SU-DHL-6 (cell line): Measurements from ENCODE around the gene B4GALNT1.

Experiments used
- H2AFZ ChIP-seq: fragments of 200-600 bp; sonication (generic); 2 replicates; pipeline ENCODE4 v1.6.1; 2014; ENCODE audit warnings: low read depth, mild to moderate bottlenecking, moderate library complexity, mixed read lengths, antibody characterized with exemption, low read length; ENCODE audit not compliant: severe bottlenecking
- H3F3A ChIP-seq: fragments of 200-600 bp; shearing (Covaris generic); 2 replicates; pipeline ENCODE4 v1.6.0; 2016; ENCODE audit warnings: antibody characterized with exemption, mild to moderate bottlenecking; ENCODE audit not compliant: insufficient read depth
- H3K27ac ChIP-seq: fragments of 200-600 bp; sonication (generic); 2 replicates; pipeline ENCODE4 v1.5.1; 2016; ENCODE audit warnings: low read depth, mild to moderate bottlenecking, low read length, moderate library complexity, mixed read lengths
- H3K27me3 ChIP-seq: fragments of 200-600 bp; sonication (generic), shearing (Covaris generic); 2 replicates; pipeline ENCODE4 v1.6.0; 2014; ENCODE audit warnings: mild to moderate bottlenecking, low read length
- H3K36me3 ChIP-seq: fragments of 200-600 bp; sonication (generic); 2 replicates; pipeline ENCODE4 v1.6.1; 2014; ENCODE audit warnings: mild to moderate bottlenecking, low read length, mixed read lengths
- H3K4me2 ChIP-seq: fragments of 300-600, 200-600 bp; shearing (Covaris generic), sonication (generic); 2 replicates; pipeline ENCODE4 v1.6.0; 2014; ENCODE audit warnings: low read length, low read depth, mild to moderate bottlenecking; ENCODE audit not compliant: poor library complexity, severe bottlenecking
- H3K4me3 ChIP-seq: fragments of 200-600 bp; sonication (generic); 2 replicates; pipeline ENCODE4 v1.5.1; 2014; ENCODE audit warnings: antibody characterized with exemption, low read length, mild to moderate bottlenecking, mixed read lengths; ENCODE audit not compliant: insufficient read depth, poor library complexity, severe bottlenecking
- H3K79me2 ChIP-seq: fragments of 200-600 bp; sonication (generic); 2 replicates; pipeline ENCODE4 v1.6.1; 2014; ENCODE audit warnings: mild to moderate bottlenecking, low read length, moderate library complexity; ENCODE audit not compliant: insufficient read depth
- H3K9ac ChIP-seq: fragments of 200-600 bp; sonication (generic); 2 replicates; pipeline ENCODE4 v1.7.0; 2014; ENCODE audit warnings: mild to moderate bottlenecking, low read length
- H3K9me2 ChIP-seq: fragments of 200-600 bp; sonication (generic); replicated peaks from 2 replicates; pipeline ENCODE4 v1.6.1; 2014; ENCODE audit warnings: low read length; ENCODE audit not compliant: insufficient read depth
- H3K9me3 ChIP-seq: fragments of 200-600 bp; sonication (generic); 2 replicates; pipeline ENCODE4 v1.6.1; 2014; ENCODE audit warnings: low read length, mixed read lengths; ENCODE audit not compliant: insufficient read depth
- H4K20me1 ChIP-seq: fragments of 200-600 bp; sonication (generic); 2 replicates; pipeline ENCODE4 v1.6.1; 2014; ENCODE audit warnings: low read depth, mild to moderate bottlenecking, antibody characterized with exemption, low read length, moderate library complexity, mixed read lengths
- CTCF ChIP-seq: fragments of 200-600 bp; sonication (generic); IDR thresholded peaks from one replicate; pipeline ENCODE4 v1.5.1; 2017; ENCODE audit warnings: antibody characterized with exemption, mild to moderate bottlenecking, low read length, moderate library complexity; ENCODE audit not compliant: insufficient read depth, poor library complexity, severe bottlenecking
- EZH2phosphoT487 ChIP-seq: fragments of 200-600 bp; sonication (generic), shearing (Covaris generic); conservative IDR thresholded peaks from 2 replicates; pipeline ENCODE4 v1.6.1; 2018; ENCODE audit warnings: mild to moderate bottlenecking, antibody characterized with exemption, low read length, moderate library complexity, mixed read lengths

B4GALNT1 gene

GRCh38 chr12:57600395-57600794 lies 32.6 kb downstream of the B4GALNT1 start:
- TF ChIP-seq EZH2phosphoT487 (no peak), CTCF (no peak)
- no peak overlapping the region for H2AFZ ChIP-seq
- H4K20me1 ChIP-seq, result no peaks in the 10 kb centered on the region
- H3K9me2 ChIP-seq, result no peaks in the 10 kb centered on the region
- H3K4me3 ChIP-seq, result no peak overlapping the region
- H3K36me3 ChIP-seq, result no peaks in the 10 kb centered on the region; the same call in 1 of the 2 replicates
- no peak overlapping the region for H3K27ac ChIP-seq
- H3K9ac ChIP-seq, result no peak overlapping the region
- no peaks in the 10 kb centered on the region for H3K79me2 ChIP-seq
- no peaks in the 10 kb centered on the region for H3K9me3 ChIP-seq
- 0 out of 2 replicates have a peak, but pooled peaks cover 6% of the 10 kb centered on the region for H3F3A ChIP-seq
- no peaks in the 10 kb centered on the region for H3K27me3 ChIP-seq
- no peak overlapping the region for H3K4me2 ChIP-seq

GRCh38 chr12:57593187-57593586 lies 39.8 kb downstream of the B4GALNT1 start:
- Histone ChIP-seq H3K4me3 (no peak overlapping the region), H3K9me2 (no peaks in the 10 kb centered on the region), H4K20me1 (no peaks in the 10 kb centered on the region), H3K79me2 (peaks cover 17% of the 10 kb centered on the region), H3K4me2 (peak overlapping the region; percentile 97), H3F3A (no peaks in the 10 kb centered on the region), H3K27ac (no peak overlapping the region), H3K36me3 (no peaks in the 10 kb centered on the region; the same call in 1 of the 2 replicates), H3K27me3 (no peaks in the 10 kb centered on the region), H3K9me3 (no peaks in the 10 kb centered on the region), H2AFZ (no peak overlapping the region), H3K9ac (no peak overlapping the region)
- TF ChIP-seq EZH2phosphoT487 (no peak), CTCF (no peak)

- Histone ChIP-seq H3K36me3 (no peaks in the 10 kb centered on the region; the same call in 1 of the 2 replicates), H3K27me3 (no peaks in the 10 kb centered on the region), H3K4me2 (peak overlapping the region; percentile 97), H3K27ac (no peak overlapping the region), H3K79me2 (peaks cover 17% of the 10 kb centered on the region), H3K9ac (no peak overlapping the region; the same call in 1 of the 2 replicates), H4K20me1 (no peaks in the 10 kb centered on the region), H3K9me2 (no peaks in the 10 kb centered on the region), H2AFZ (no peak overlapping the region), H3F3A (no peaks in the 10 kb centered on the region), H3K4me3 (no peak overlapping the region), H3K9me3 (no peaks in the 10 kb centered on the region)
- TF ChIP-seq CTCF, result no peak
- TF ChIP-seq EZH2phosphoT487, result no peak
These were observed 40.3 kb downstream of the B4GALNT1 start for GRCh38 chr12:57592551-57593165.
